Activated naive CD4-positive, alpha-beta T cell treated with anti-CD3 and anti-CD28 coated beads for 36 hours (primary cell): Measurements from ENCODE around the gene SPAG8. TPM values are rescaled to one million over a fixed set of nuclear protein-coding genes. Genes with fewer than 3 reads are reported as not detected.

Experiments
- CTCF ChIA-PET: fragments of 350-600 bp; sonication (Branson Sonifier 250); formaldehyde crosslinking; loops from one replicate; lab custom pipeline; 2021; ENCODE audit warnings: antibody characterized with exemption; lab: Charles Lee
- DNase-seq: peaks from one replicate; pipeline ENCODE4 v3.0.0-alpha.2; 2020
- H3K27ac Mint-ChIP-seq: one replicate; pipeline ENCODE4 v1.8.0; 2021; ENCODE audit warnings: mild to moderate bottlenecking, mixed read lengths
- H3K27me3 Mint-ChIP-seq: one replicate; pipeline ENCODE4 v1.8.0; 2021; ENCODE audit warnings: low read depth, mixed read lengths
- H3K36me3 Mint-ChIP-seq: one replicate; pipeline ENCODE4 v1.8.0; 2021; ENCODE audit warnings: low read depth, mixed read lengths
- H3K4me1 Mint-ChIP-seq: one replicate; pipeline ENCODE4 v1.8.0; 2021; ENCODE audit warnings: low read depth, mixed read lengths
- H3K4me3 Mint-ChIP-seq: one replicate; pipeline ENCODE4 v1.8.0; 2021; ENCODE audit warnings: mild to moderate bottlenecking, moderate library complexity, mixed read lengths
- H3K9me3 Mint-ChIP-seq: one replicate; pipeline ENCODE4 v1.8.0; 2021; ENCODE audit warnings: mixed read lengths
- intact Hi-C: fragments of 100-400 bp; cut with micrococcal nuclease; formaldehyde crosslinking; loops from one replicate; pipeline ENCODE4 v1.15.1; 2023
- total RNA-seq, 2 experiments: library from RNA; stranded (reverse); gene quantifications; one replicate each; pipeline ENCODE4 v1.2.3, GENCODE V29; 2021

The SPAG8 gene
- total RNA-seq, 2 experiments from 2014 or later = 0.95 to 1.1 TPM

- CTCF ChIA-PET = interaction anchor here (0.7 to 3.1 kb wide), 7 partner anchors 8 to 45 kb away, joined by 3 to 11 read pairs (median 4); no protein-coding TSS in a partner anchor
- Mint-ChIP-seq H3K27ac (no peak overlapping the region), H3K4me3 (no peak overlapping the region), H3K27me3 (no peaks in the 10 kb centered on the region), H3K36me3 (no peaks in the 10 kb centered on the region), H3K4me1 (peaks cover 11% of the 10 kb centered on the region), H3K9me3 (no peaks in the 10 kb centered on the region)
- intact Hi-C loops = no loop called here
- DNase-seq = no peak
Measured at GRCh38 chr9:35834260-35835215, 22.5 kb upstream of the SPAG8 start.

DNA sequence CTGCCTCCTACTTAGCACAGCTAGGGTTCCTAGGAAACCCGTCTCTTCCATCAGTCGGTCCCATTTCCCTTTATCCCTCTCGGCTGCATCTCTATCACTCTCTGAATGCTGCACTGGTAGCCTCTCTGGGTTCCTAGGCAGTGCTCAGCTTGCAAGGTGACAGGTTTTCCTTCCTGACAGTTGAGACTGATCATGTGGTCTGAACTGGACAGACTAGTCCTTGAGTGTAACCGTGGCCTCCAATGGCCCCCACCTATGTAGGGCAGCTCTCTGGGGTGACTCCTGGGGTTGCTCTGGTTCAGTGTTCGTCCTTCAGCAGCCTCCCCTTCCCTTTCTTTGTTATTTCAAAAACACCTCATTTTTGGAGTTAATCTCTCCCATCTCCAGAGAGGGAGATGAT, 20.8 kb upstream of the SPAG8 start:
- CTCF ChIA-PET = interaction anchor here (0.6 kb wide), 1 partner anchor 42 kb away, joined by 3 read pairs; no protein-coding TSS in a partner anchor
- intact Hi-C loops = no loop called here
- Mint-ChIP-seq H3K27me3 (peaks cover 2% of the 10 kb centered on the region), H3K27ac (no peak overlapping the region), H3K36me3 (no peaks in the 10 kb centered on the region), H3K4me3 (no peak overlapping the region), H3K9me3 (no peaks in the 10 kb centered on the region), H3K4me1 (peaks cover 21% of the 10 kb centered on the region)
- no peak for DNase-seq

DNA sequence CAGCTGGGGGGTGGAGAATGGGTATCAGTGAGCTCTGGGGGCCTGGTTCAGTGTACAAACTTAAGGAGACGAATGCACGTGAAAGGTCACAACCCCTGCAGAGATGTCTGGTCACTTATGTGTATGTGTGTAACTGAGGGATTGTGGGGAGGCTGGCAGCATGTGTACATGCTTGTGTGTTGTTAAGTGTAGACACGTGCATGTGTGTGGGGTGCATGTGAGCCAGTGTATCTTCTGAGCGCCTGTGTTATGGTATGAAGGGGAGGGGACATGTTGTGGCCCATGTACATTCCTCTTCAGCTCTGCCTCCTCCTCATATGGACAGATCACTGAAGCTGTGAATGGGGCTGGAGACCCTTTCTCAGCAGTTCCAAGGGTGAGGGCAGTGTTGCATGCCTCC, 19.0 kb upstream of the SPAG8 start:
- intact Hi-C loops = no loop called here
- Mint-ChIP-seq H3K36me3 (no peaks in the 10 kb centered on the region), H3K27me3 (peaks cover 2% of the 10 kb centered on the region), H3K9me3 (no peaks in the 10 kb centered on the region), H3K4me3 (no peak overlapping the region), H3K27ac (no peak overlapping the region), H3K4me1 (peaks cover 23% of the 10 kb centered on the region)
- CTCF ChIA-PET = interaction anchor here (1.0 to 1.1 kb wide), 2 partner anchors 14 to 32 kb away, joined by 4 read pairs; no protein-coding TSS in a partner anchor
- DNase-seq = no peak

GRCh38 chr9:35829764-35830096, 17.7 kb upstream of the SPAG8 start:
- H3K27ac Mint-ChIP-seq = no peak overlapping the region

DNA sequence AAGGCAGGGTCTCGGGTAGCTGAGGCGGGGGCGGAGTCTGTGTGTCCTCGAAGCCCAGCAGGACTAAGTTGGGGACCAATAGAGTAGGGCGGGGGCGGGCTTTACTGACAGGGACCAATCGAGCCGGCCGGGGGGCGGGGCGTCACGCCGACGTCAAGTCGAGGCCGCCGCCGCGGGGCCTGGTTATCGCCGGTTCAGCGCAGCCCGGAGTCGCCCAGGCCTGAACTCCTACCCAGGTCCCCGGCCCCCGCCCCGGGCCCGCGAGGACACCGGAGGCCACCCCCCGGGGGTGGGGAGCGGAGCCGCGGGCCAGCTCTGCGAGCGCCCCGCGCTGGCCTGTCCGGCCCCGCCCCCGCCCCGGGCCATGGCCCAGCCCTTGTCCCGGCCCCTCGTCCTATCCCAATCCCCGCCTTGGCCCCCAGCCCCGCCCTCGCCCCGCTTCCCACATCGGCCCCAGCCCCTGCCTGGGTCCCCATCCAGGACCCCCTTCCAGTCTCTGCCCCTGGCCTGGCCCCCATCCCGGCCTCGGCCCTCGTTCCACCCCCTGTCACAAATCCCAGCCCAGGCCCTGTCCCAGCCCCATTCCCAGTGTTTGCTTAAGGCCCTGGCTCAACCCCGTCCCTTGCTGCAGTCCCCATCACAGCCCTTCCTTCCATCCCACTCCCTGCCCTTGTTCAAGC, 17.2 kb upstream of the SPAG8 start, which contains the start of gene TMEM8B:
Gene TMEM8B, plus strand, starts transcription at position 145 of the 680 bp plus-strand sequence. Its CDS starts 220 bp downstream, at position 365.
- intact Hi-C loops = loop anchor here (2.0 to 5.0 kb wide), 3 partner anchors 72 to 712 kb away; partner anchors contain the start of genes ATOSB and RECK
- CTCF ChIA-PET = interaction anchor here (1.0 to 2.2 kb wide), 3 partner anchors 15 to 53 kb away, joined by 3 to 11 read pairs (median 8); no protein-coding TSS in a partner anchor

More at GRCh38 chr9:35829764-35830096, 17.7 kb upstream of the SPAG8 start:
- H3K36me3 Mint-ChIP-seq = no peaks in the 10 kb centered on the region
- DNase-seq = no peak
- H3K4me1 Mint-ChIP-seq = peaks cover 24% of the 10 kb centered on the region
- no peaks in the 10 kb centered on the region for H3K9me3 Mint-ChIP-seq
- intact Hi-C loops = loop anchor here (2.0 to 5.0 kb wide), 3 partner anchors 73 to 712 kb away; partner anchors contain the start of genes ATOSB and RECK
- H3K27me3 Mint-ChIP-seq = peaks cover 2% of the 10 kb centered on the region
- H3K4me3 Mint-ChIP-seq = peak overlapping the region; percentile 82
- CTCF ChIA-PET = no interaction called here

DNA sequence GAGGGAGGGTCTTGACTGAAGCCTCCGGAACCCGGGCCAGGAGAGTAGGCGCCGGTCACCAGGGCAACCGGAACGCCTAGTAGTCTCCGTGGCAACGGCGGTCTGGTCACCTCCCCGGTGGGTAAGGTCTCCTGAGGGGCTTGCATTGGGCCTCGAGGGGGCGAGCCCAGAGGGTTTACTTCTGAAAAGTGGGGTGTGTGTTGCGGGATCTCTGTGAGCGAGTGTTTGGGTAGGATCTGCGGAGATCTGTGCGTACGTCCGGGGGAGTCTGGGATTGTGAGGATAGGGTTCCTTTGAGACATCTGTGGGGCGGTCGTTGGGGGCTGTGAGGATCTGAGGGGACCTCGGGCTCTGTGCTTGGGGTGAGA, 16.6 kb upstream of the SPAG8 start, which contains the start of gene FAM221B:
Gene FAM221B, minus strand, starts transcription at position 17 of the 368 bp plus-strand sequence. CDS start 2,571 bp downstream, outside the sequence.
- intact Hi-C loops = loop anchor here (2.0 to 5.0 kb wide), 3 partner anchors 72 to 711 kb away; partner anchors contain the start of genes ATOSB and RECK
- CTCF ChIA-PET = interaction anchor here (1.0 to 2.2 kb wide), 3 partner anchors 15 to 54 kb away, joined by 3 to 11 read pairs (median 8); no protein-coding TSS in a partner anchor
- Mint-ChIP-seq H3K36me3 (no peaks in the 10 kb centered on the region), H3K9me3 (no peaks in the 10 kb centered on the region), H3K4me1 (peaks cover 24% of the 10 kb centered on the region), H3K27ac (peak within 1 kb of the TSS; percentile 59), H3K27me3 (peaks cover 2% of the 10 kb centered on the region), H3K4me3 (peak within 1 kb of the TSS; percentile 89)
- peak; percentile 35 for DNase-seq

More for the DNA sequence above, 17.2 kb upstream of the SPAG8 start, which contains the start of gene TMEM8B:
- no peaks in the 10 kb centered on the region for H3K36me3 Mint-ChIP-seq
- peak within 1 kb of the TSS; percentile 59 for H3K27ac Mint-ChIP-seq
- no peaks in the 10 kb centered on the region for H3K9me3 Mint-ChIP-seq
- peak within 1 kb of the TSS; percentile 89 for H3K4me3 Mint-ChIP-seq
- peaks cover 24% of the 10 kb centered on the region for H3K4me1 Mint-ChIP-seq
- DNase-seq = peak; percentile 96
- H3K27me3 Mint-ChIP-seq = peaks cover 2% of the 10 kb centered on the region

GRCh38 chr9:35827486-35827885, 15.4 kb upstream of the SPAG8 start:
- Mint-ChIP-seq H3K27me3 (peaks cover 2% of the 10 kb centered on the region), H3K9me3 (no peaks in the 10 kb centered on the region), H3K27ac (no peak overlapping the region), H3K36me3 (no peaks in the 10 kb centered on the region), H3K4me1 (peaks cover 24% of the 10 kb centered on the region), H3K4me3 (peak overlapping the region; percentile 9)
- CTCF ChIA-PET = interaction anchor here (1.4 to 2.5 kb wide), 5 partner anchors 19 to 79 kb away, joined by 4 to 14 read pairs (median 8); no protein-coding TSS in a partner anchor
- no peak for DNase-seq
- intact Hi-C loops = loop anchor here (5.0 kb wide), 2 partner anchors 210 to 710 kb away; partner anchors contain the start of genes ATOSB and RECK

GRCh38 chr9:35826071-35826701, 14.1 kb upstream of the SPAG8 start:
- H3K4me3 Mint-ChIP-seq = peak overlapping the region; percentile 10
- H3K36me3 Mint-ChIP-seq = no peaks in the 10 kb centered on the region
- CTCF ChIA-PET = interaction anchor here (0.6 to 2.5 kb wide), 35 partner anchors 8 to 210 kb away, joined by 3 to 33 read pairs (median 4); partner anchors contain the start of genes HINT2 and SPAG8
- no peaks in the 10 kb centered on the region for H3K9me3 Mint-ChIP-seq
- peaks cover 24% of the 10 kb centered on the region for H3K4me1 Mint-ChIP-seq
- DNase-seq = peak; percentile 55
- intact Hi-C loops = loop anchor here (1.0 to 5.0 kb wide), 8 partner anchors 11 to 709 kb away; partner anchors contain the start of genes ATOSB, CREB3, HINT2 and RECK
- H3K27me3 Mint-ChIP-seq = peaks cover 2% of the 10 kb centered on the region
- H3K27ac Mint-ChIP-seq = no peak overlapping the region

DNA sequence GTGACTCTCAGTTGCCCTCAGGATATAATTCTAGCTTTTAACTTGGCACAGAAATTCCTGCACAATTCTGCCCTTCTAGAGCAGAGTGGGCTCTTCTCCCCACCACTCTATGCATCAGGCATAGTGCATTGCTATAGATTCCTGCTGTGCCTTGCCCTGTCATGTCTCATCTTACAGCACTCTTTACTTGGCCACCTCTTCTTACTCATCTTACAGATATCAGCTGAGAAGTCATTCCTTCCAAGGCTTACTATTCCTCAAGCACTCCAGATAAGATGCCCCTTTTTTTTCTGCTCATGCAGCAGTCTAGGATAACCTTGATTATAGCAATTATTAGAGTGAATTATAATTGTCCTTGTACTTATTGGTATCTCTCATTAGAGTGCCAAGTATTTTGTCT, 10.9 kb upstream of the SPAG8 start:
- Mint-ChIP-seq H3K36me3 (no peaks in the 10 kb centered on the region), H3K27ac (no peak overlapping the region), H3K27me3 (no peaks in the 10 kb centered on the region), H3K4me1 (peaks cover 3% of the 10 kb centered on the region), H3K9me3 (no peaks in the 10 kb centered on the region), H3K4me3 (no peak overlapping the region)
- intact Hi-C loops = no loop called here
- CTCF ChIA-PET = interaction anchor here (0.8 to 2.3 kb wide), 2 partner anchors 33 to 89 kb away, joined by 4 to 11 read pairs; no protein-coding TSS in a partner anchor
- no peak for DNase-seq

- intact Hi-C loops = no loop called here
- peaks cover 4% of the 10 kb centered on the region for H3K4me1 Mint-ChIP-seq
- CTCF ChIA-PET = interaction anchor here (1.4 kb wide), 1 partner anchor 29 kb away, joined by 3 read pairs; no protein-coding TSS in a partner anchor
- no peaks in the 10 kb centered on the region for H3K36me3 Mint-ChIP-seq
- no peaks in the 10 kb centered on the region for H3K27me3 Mint-ChIP-seq
- H3K27ac Mint-ChIP-seq = no peak overlapping the region
- no peaks in the 10 kb centered on the region for H3K9me3 Mint-ChIP-seq
- H3K4me3 Mint-ChIP-seq = no peak overlapping the region
- DNase-seq = no peak
Measured at GRCh38 chr9:35820076-35820475, 8.0 kb upstream of the SPAG8 start.

DNA sequence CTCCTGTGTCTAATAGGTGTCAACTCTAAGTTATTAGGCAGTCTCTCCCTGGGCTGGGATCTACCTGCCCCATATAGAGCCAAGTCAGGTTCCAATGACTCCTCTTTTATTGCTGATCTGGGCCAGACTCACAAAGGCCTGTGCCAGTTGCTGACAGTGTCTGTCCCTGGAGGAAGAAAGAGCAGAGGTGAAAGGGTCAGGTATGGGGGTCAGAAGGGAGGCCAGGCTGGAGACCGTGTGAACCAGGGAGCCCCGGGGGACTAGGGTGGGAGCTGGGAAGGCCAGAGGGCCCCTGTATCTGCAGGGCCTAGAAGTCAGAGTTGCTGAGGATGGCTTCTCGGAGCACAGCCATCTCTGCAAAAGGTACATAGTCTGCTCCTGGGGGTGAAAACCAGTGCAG, 6.3 kb upstream of the SPAG8 start:
- intact Hi-C loops = no loop called here
- no peak for DNase-seq
- Mint-ChIP-seq H3K27me3 (no peaks in the 10 kb centered on the region), H3K4me3 (no peak overlapping the region), H3K27ac (no peak overlapping the region), H3K9me3 (no peaks in the 10 kb centered on the region), H3K36me3 (no peaks in the 10 kb centered on the region), H3K4me1 (peaks cover 12% of the 10 kb centered on the region)
- CTCF ChIA-PET = no interaction called here
